HepG2 (cell line): ENCODE results near the gene ZC3H8. TPM values are rescaled to one million over a fixed set of nuclear protein-coding genes. Genes with fewer than 3 reads are reported as not detected.
A peak's percentile ranks its signal among the peaks of the same experiment; 100 is the strongest.

Source experiments
- ATAC-seq: fragments of 200-7000 bp; cut with Tn5 transposase; 3 replicates; pipeline ENCODE4 v1.9.1; 2020; ENCODE audit warnings: mild to moderate bottlenecking, moderate library complexity
- BruUV-seq: library from RNA; stranded (reverse); fragments of 400-500 nt; replicated peaks from 2 replicates; lab custom pipeline; 2021; lab: Mats Ljungman, UMichigan
- CTCF ChIA-PET: fragments of 300-600 bp; formaldehyde crosslinking; extraction: SDS; loops from one replicate; lab custom pipeline; 2021; ENCODE audit warnings: low total read pairs, inconsistent platforms, low intra/inter-chr PET ratio; lab: Yijun Ruan, JAX
- POLR2A ChIA-PET: fragments of 350-600 bp; sonication (Branson Sonifier 250); formaldehyde crosslinking; loops from one replicate; lab custom pipeline; 2020; ENCODE audit warnings: antibody characterized with exemption, inconsistent platforms; lab: Yijun Ruan, JAX
- DNase-seq: peaks from one replicate; pipeline ENCODE4 v3.0.0-alpha.2; 2015; ENCODE audit warnings: low spot score
- FAIRE-seq: peaks from 3 replicates; lab custom pipeline; 2011; peaks lifted over from hg19 to GRCh38; lab: Jason Lieb, UNC
- H2AFZ ChIP-seq: one replicate; pipeline ENCODE4 v1.6.1; 2011; ENCODE audit warnings: low read length, inconsistent platforms
- H3K27ac ChIP-seq: fragments of 300-600 bp; 3 replicates; pipeline ENCODE4 v1.8.0; 2011; ENCODE audit warnings: mixed run types, mild to moderate bottlenecking, mixed read lengths, low read length, inconsistent platforms; ENCODE audit not compliant: insufficient read depth; ENCODE audit errors: extremely low read length
- H3K27me3 ChIP-seq, 2 experiments: fragments of 200-600 bp in 1 of 2; 2 replicates in 1 of 2; 3 replicates in 1 of 2; pipeline versions ENCODE4 v1.6.0 to v1.8.0; 2011; ENCODE audit warnings: low read length in 2 of 2, mild to moderate bottlenecking in 2 of 2, moderate library complexity in 2 of 2, inconsistent platforms in 1 of 2; ENCODE audit not compliant: insufficient read depth in 2 of 2, control insufficient read depth in 1 of 2
- H3K36me3 ChIP-seq, 2 experiments: fragments of 200-600 bp in 1 of 2; replicated peaks in 1 of 2; 2 replicates in 1 of 2; 3 replicates in 1 of 2; pipeline versions ENCODE4 v1.5.1 to v1.8.0; 2011; ENCODE audit warnings: low read length in 2 of 2, inconsistent platforms in 1 of 2; ENCODE audit not compliant: insufficient read depth in 2 of 2, control insufficient read depth in 1 of 2
- H3K4me1 ChIP-seq: 2 replicates; pipeline ENCODE4 v1.5.1; 2012; ENCODE audit warnings: low read length, inconsistent platforms; ENCODE audit not compliant: insufficient read depth
- H3K4me2 ChIP-seq: 2 replicates; pipeline ENCODE4 v1.6.0; 2011; ENCODE audit warnings: low read depth, low read length, inconsistent platforms
- H3K4me3 ChIP-seq, 3 experiments: fragments of 200-600 bp in 1 of 3; sonication (generic), shearing (Covaris generic) in 1 of 3; replicated peaks in 1 of 3; 2 replicates each; pipeline ENCODE4 v1.5.1; 2011 to 2016; ENCODE audit warnings: low read length in 3 of 3, inconsistent platforms in 2 of 3, low read depth in 2 of 3, mild to moderate bottlenecking in 2 of 3, control low read depth in 1 of 3, mixed read lengths in 1 of 3; ENCODE audit not compliant: insufficient read depth in 1 of 3
- H3K79me2 ChIP-seq: one replicate; pipeline ENCODE4 v1.6.1; 2011; ENCODE audit warnings: low read length, inconsistent platforms; ENCODE audit not compliant: insufficient read depth
- H3K9ac ChIP-seq: 2 replicates; pipeline ENCODE4 v1.6.0; 2011; ENCODE audit warnings: mild to moderate bottlenecking, low read depth, low read length, inconsistent platforms; ENCODE audit not compliant: insufficient read depth
- H3K9me3 ChIP-seq: 2 replicates; pipeline ENCODE4 v1.5.1; 2012; ENCODE audit warnings: mild to moderate bottlenecking, low read length
- H4K20me1 ChIP-seq: 2 replicates; pipeline ENCODE4 v1.6.0; 2011; ENCODE audit warnings: inconsistent platforms, mild to moderate bottlenecking, low read length, moderate library complexity; ENCODE audit not compliant: insufficient read depth
- BORCS8-MEF2B ChIP-seq: sonication (generic); formaldehyde crosslinking; IDR thresholded peaks from 2 replicates; pipeline ENCODE4 v1.8.0; 2022; ENCODE audit warnings: mild to moderate bottlenecking, missing genetic modification reagents
- CENPX ChIP-seq: sonication (generic); formaldehyde crosslinking; IDR thresholded peaks from 2 replicates; pipeline ENCODE4 v1.9.0; 2021; ENCODE audit warnings: mild to moderate bottlenecking, missing genetic modification reagents, moderate library complexity
- ETV5 ChIP-seq: IDR thresholded peaks from 2 replicates; pipeline ENCODE4 v1.6.1; 2018; ENCODE audit warnings: missing biosample characterization, missing genetic modification reagents, inconsistent platforms, borderline replicate concordance
- FOXP4 ChIP-seq: sonication (generic); formaldehyde crosslinking; IDR thresholded peaks from 2 replicates; pipeline ENCODE4 v1.4.0; 2020; ENCODE audit warnings: missing genetic modification reagents
- HOXA9 ChIP-seq: sonication (generic); formaldehyde crosslinking; IDR thresholded peaks from 2 replicates; pipeline ENCODE4 v1.8.1; 2022; ENCODE audit warnings: missing genetic modification reagents, mild to moderate bottlenecking, moderate library complexity, borderline replicate concordance
- MIER2 ChIP-seq: IDR thresholded peaks from 2 replicates; pipeline ENCODE4 v1.6.1; 2016; ENCODE audit warnings: missing biosample characterization, missing genetic modification reagents
- NFE2 ChIP-seq: sonication (generic); formaldehyde crosslinking; IDR thresholded peaks from 2 replicates; pipeline ENCODE4 v1.4.0; 2020; ENCODE audit warnings: missing genetic modification reagents
- TMF1 ChIP-seq: sonication (generic); formaldehyde crosslinking; IDR thresholded peaks from 2 replicates; pipeline ENCODE4 v1.8.1; 2022; ENCODE audit warnings: low read depth, missing genetic modification reagents
- ZNF354B ChIP-seq: sonication (generic); formaldehyde crosslinking; IDR thresholded peaks from 2 replicates; pipeline ENCODE4 v1.8.0; 2022; ENCODE audit warnings: mild to moderate bottlenecking, missing genetic modification reagents
- ZNF407 ChIP-seq: sonication (generic); formaldehyde crosslinking; IDR thresholded peaks from one replicate; pipeline ENCODE4 v1.5.1; 2020; ENCODE audit warnings: mild to moderate bottlenecking, missing genetic modification reagents; ENCODE audit errors: not compliant biosample characterization
- WGBS: methylation state at CpG from one replicate; pipeline ENCODE4 v1.1.6; 2017; ENCODE audit warnings: low lambda C conversion rate; 5-methylcytosine and 5-hydroxymethylcytosine counted together
- in situ Hi-C: cut with HindIII; loops from 2 replicates; pipeline ENCODE4 v1.10.0; 2017; ENCODE audit warnings: low pct_unique_long_range_greater_than_20kb; ENCODE audit not compliant: extremely low pct_ligation_motif_present
- intact Hi-C: fragments of 100-400 bp; cut with micrococcal nuclease; formaldehyde crosslinking; loops from one replicate; pipeline ENCODE4 v1.10.0; 2022; ENCODE audit not compliant: unreplicated experiment
- polyA plus RNA-seq, 8 experiments: library from polyadenylated mRNA; depleted of rRNA in 3 of 8; stranded (reverse) in 7 of 8; unstranded in 1 of 8; fragments of >200 nt; fragmentation: Illumina TruSeq in 4 of 8; extraction: Trizol in 4 of 8; gene quantifications; 2 replicates each; pipeline versions ENCODE4 v1.2.1 to v1.2.3, GENCODE V29; 2011 to 2016; ENCODE audit warnings: low read depth in 4 of 8, missing spikeins in 1 of 8, mixed read lengths in 1 of 8; ENCODE audit not compliant: insufficient read depth in 1 of 8
- total RNA-seq, 5 experiments: library from RNA; depleted of rRNA; stranded (reverse); fragments of >200 nt; fragmentation: Illumina TruSeq; extraction: Trizol; gene quantifications; 2 replicates each; pipeline ENCODE4 v1.2.3, GENCODE V29; 2016; ENCODE audit warnings: low read depth in 1 of 5

Gene ZC3H8
- total and polyA plus RNA-seq, 2 of the 13 experiments (the other 11 are each of a cell fraction or from before 2014, with no cell fraction given) = 4.5 to 17.0 TPM

- H3K27ac ChIP-seq = no peak overlapping the region
- ChIA-PET POLR2A (interaction anchor here (0.9 kb wide), 1 partner anchor 13 kb away, joined by 5 read pairs; no protein-coding TSS in a partner anchor), CTCF (interaction anchor here (1.0 to 2.1 kb wide), 2 partner anchors 86 to 173 kb away, joined by 3 to 18 read pairs; partner anchors contain the start of gene RGPD8)
- peak overlapping the region; percentile 91 for H3K4me2 ChIP-seq
- no peak for FAIRE-seq
- peak; percentile 70 for ATAC-seq
- H3K36me3 ChIP-seq = no peaks in the 10 kb centered on the region
- no TSS peak for BruUV-seq
- H4K20me1 ChIP-seq = no peaks in the 10 kb centered on the region
- intact Hi-C loops (loop anchor here (10.0 kb wide), 1 partner anchor 465 kb away; the partner anchor contains the start of gene NT5DC4), in situ Hi-C loops (loop anchor here (25.0 kb wide), 1 partner anchor 177 kb away; the partner anchor contains the start of gene RGPD8)
- H3K9me3 ChIP-seq = no peaks in the 10 kb centered on the region
- peaks cover 22% of the 10 kb centered on the region for H3K4me1 ChIP-seq
- no peaks in the 10 kb centered on the region for H3K79me2 ChIP-seq
- H3K9ac ChIP-seq = 0 out of 2 replicates have a peak overlapping the region, but pooled peaks have one; percentile 40
- H3K27me3 ChIP-seq = 0 out of 5 replicates have a peak, but pooled peaks cover 0 to 1% of the 10 kb centered on the region in 2 experiments
- H2AFZ ChIP-seq = peak overlapping the region; percentile 93
- WGBS = 43% methylated on average over 3 of the region's 3 CpGs
- H3K4me3 ChIP-seq = peak overlapping the region; percentile 16 to 63 (median 43); a peak in 4 of 6 replicates
- DNase-seq = no peak
- TF ChIP-seq MIER2 (CRISPR knock-in tag) = no peak
- no peak for TF ChIP-seq ETV5
- peak; percentile 46; the same call in 1 of the 2 replicates for TF ChIP-seq TMF1 (CRISPR knock-in tag)
- no peak for TF ChIP-seq FOXP4 (CRISPR knock-in tag)
- TF ChIP-seq ZNF407 = no peak
- TF ChIP-seq ZNF354B (CRISPR knock-in tag) = 0 out of 2 replicates have a peak, but pooled peaks have one; percentile 41
- no peak for TF ChIP-seq NFE2 (CRISPR knock-in tag)
- no peak for TF ChIP-seq CENPX (CRISPR knock-in tag)
- 0 out of 2 replicates have a peak, but pooled peaks have one; percentile 28 for TF ChIP-seq BORCS8-MEF2B (CRISPR knock-in tag)
- TF ChIP-seq HOXA9 (CRISPR knock-in tag) = no peak
Measured at GRCh38 chr2:112260295-112260625, 5.4 kb upstream of the ZC3H8 start.
